KMS-11 (cell line): Measurements from ENCODE around the gene FHIP1B.
A peak's percentile ranks its signal among the peaks of the same experiment; 100 is the strongest.

ENCODE experiments used
- H2AFZ ChIP-seq: fragments of 200-600 bp; sonication (generic); 2 replicates; pipeline ENCODE4 v1.6.1; 2016; ENCODE audit warnings: antibody characterized with exemption, mixed run types, low read depth
- H3K27ac ChIP-seq: fragments of 200-600 bp; sonication (generic); 2 replicates; pipeline ENCODE4 v1.6.1; 2016; ENCODE audit warnings: mild to moderate bottlenecking, mixed run types
- H3K27me3 ChIP-seq: fragments of 200-600 bp; sonication (generic); 2 replicates; pipeline ENCODE4 v1.6.1; 2017; ENCODE audit warnings: mild to moderate bottlenecking, low read depth, mixed run types, moderate library complexity; ENCODE audit not compliant: insufficient read depth
- H3K36me3 ChIP-seq: fragments of 200-600 bp; sonication (generic); 2 replicates; pipeline ENCODE4 v1.6.1; 2017; ENCODE audit warnings: mild to moderate bottlenecking, mixed run types; ENCODE audit not compliant: insufficient read depth
- H3K4me1 ChIP-seq: fragments of 200-600 bp; sonication (generic); 2 replicates; pipeline ENCODE4 v1.6.1; 2016; ENCODE audit warnings: mild to moderate bottlenecking, low read depth, mixed run types; ENCODE audit not compliant: poor library complexity, severe bottlenecking
- H3K4me2 ChIP-seq: fragments of 200-600 bp; sonication (generic); 2 replicates; pipeline ENCODE4 v1.7.0; 2016; ENCODE audit warnings: mild to moderate bottlenecking, mixed run types
- H3K4me3 ChIP-seq: fragments of 200-600 bp; sonication (generic); IDR thresholded peaks from 2 replicates; pipeline ENCODE4 v1.6.1; 2017; ENCODE audit warnings: low read depth, low read length, mixed read lengths; ENCODE audit not compliant: insufficient read depth
- H3K79me2 ChIP-seq: fragments of 200-600 bp; sonication (generic); 2 replicates; pipeline ENCODE4 v1.6.1; 2016; ENCODE audit warnings: low read depth, mixed run types; ENCODE audit not compliant: insufficient read depth
- H3K9ac ChIP-seq: fragments of 200-600 bp; sonication (generic); 2 replicates; pipeline ENCODE4 v1.6.1; 2016; ENCODE audit warnings: mild to moderate bottlenecking, mixed run types
- H4K20me1 ChIP-seq: fragments of 200-600 bp; sonication (generic); 2 replicates; pipeline ENCODE4 v1.6.1; 2016; ENCODE audit warnings: mild to moderate bottlenecking, mixed run types; ENCODE audit not compliant: insufficient read depth
- TF ChIP-seq, protein P1 (sequence below): fragments of 200-600 bp; sonication (generic); conservative IDR thresholded peaks from 2 replicates; pipeline ENCODE4 v1.6.1; 2017; ENCODE audit warnings: low read depth, mild to moderate bottlenecking, antibody characterized with exemption, low read length, moderate library complexity, mixed read lengths

FHIP1B gene

GRCh38 chr11:6206456-6207180, 27.8 kb downstream of the FHIP1B start:
- TF ChIP-seq, protein P1, sequence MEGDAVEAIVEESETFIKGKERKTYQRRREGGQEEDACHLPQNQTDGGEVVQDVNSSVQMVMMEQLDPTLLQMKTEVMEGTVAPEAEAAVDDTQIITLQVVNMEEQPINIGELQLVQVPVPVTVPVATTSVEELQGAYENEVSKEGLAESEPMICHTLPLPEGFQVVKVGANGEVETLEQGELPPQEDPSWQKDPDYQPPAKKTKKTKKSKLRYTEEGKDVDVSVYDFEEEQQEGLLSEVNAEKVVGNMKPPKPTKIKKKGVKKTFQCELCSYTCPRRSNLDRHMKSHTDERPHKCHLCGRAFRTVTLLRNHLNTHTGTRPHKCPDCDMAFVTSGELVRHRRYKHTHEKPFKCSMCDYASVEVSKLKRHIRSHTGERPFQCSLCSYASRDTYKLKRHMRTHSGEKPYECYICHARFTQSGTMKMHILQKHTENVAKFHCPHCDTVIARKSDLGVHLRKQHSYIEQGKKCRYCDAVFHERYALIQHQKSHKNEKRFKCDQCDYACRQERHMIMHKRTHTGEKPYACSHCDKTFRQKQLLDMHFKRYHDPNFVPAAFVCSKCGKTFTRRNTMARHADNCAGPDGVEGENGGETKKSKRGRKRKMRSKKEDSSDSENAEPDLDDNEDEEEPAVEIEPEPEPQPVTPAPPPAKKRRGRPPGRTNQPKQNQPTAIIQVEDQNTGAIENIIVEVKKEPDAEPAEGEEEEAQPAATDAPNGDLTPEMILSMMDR: no peak
- Histone ChIP-seq H3K79me2 (no peaks in the 10 kb centered on the region), H3K36me3 (no peaks in the 10 kb centered on the region)

DNA sequence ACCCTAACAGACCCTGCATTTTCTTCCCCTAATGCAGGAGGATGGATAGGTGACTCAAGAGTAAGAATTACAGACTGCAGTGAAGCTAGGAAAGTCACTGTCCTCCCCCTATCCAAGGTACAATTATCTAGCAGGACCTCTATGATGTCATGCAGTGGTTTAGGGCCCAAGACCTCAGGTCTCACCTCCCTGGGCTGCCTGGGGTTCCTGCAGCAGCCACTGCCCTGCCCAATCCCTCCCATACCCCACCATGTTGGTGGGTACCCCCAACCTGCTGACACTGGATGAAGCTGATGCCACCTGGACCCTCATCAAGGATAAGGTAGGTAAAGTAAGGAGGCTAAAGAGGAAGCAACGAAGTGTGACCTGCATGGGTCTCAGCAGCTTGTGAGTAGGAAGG, 29.1 kb downstream of the FHIP1B start, which contains the start of gene C11orf42:
C11orf42 (plus strand) TSS at position 192 of the 400 bp plus-strand sequence; CDS start at position 251, 59 bp downstream.
- no peak within 1 kb of the TSS for H3K4me3 ChIP-seq
- no peak within 1 kb of the TSS for H3K27ac ChIP-seq
- H3K79me2 ChIP-seq: no peaks in the 10 kb centered on the region
- no peak within 1 kb of the TSS for H2AFZ ChIP-seq
- peaks cover 15% of the 10 kb centered on the region for H3K4me1 ChIP-seq
- H3K4me2 ChIP-seq: no peak within 1 kb of the TSS
- no peaks in the 10 kb centered on the region for H3K27me3 ChIP-seq
- H3K9ac ChIP-seq: no peak within 1 kb of the TSS
- H4K20me1 ChIP-seq: no peaks in the 10 kb centered on the region
- TF ChIP-seq, protein P1: no peak
- H3K36me3 ChIP-seq: no peaks in the 10 kb centered on the region

More at GRCh38 chr11:6206456-6207180, 27.8 kb downstream of the FHIP1B start:
- Histone ChIP-seq H3K4me1 (peaks cover 15% of the 10 kb centered on the region), H2AFZ (no peak overlapping the region), H3K9ac (no peak overlapping the region), H3K4me3 (no peak overlapping the region), H3K27ac (no peak overlapping the region), H3K27me3 (no peaks in the 10 kb centered on the region), H3K4me2 (no peak overlapping the region), H4K20me1 (no peaks in the 10 kb centered on the region)

DNA sequence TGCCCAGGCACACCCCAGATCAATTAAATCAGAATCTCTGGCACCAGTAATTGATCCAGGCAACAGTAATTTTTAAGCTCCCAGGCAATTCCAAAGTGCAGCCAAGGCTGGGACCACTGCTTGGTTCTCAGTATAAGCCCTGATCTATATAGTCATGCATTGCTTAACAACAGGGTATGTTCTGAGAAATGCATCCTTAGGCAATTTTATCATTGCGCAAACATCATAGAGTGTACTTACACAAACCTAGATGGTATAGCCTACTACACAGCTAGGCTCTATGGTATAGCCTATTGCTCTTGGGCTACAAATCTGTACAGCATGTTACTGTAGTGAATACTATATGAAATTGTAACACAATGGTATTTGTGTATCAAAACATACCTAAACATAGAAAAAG, 29.7 kb downstream of the FHIP1B start:
- H3K4me3 ChIP-seq: no peak overlapping the region
- TF ChIP-seq, protein P1: no peak
- no peaks in the 10 kb centered on the region for H4K20me1 ChIP-seq
- H2AFZ ChIP-seq: no peak overlapping the region
- no peak overlapping the region for H3K27ac ChIP-seq
- H3K27me3 ChIP-seq: no peaks in the 10 kb centered on the region
- H3K9ac ChIP-seq: no peak overlapping the region
- H3K36me3 ChIP-seq: no peaks in the 10 kb centered on the region
- peaks cover 15% of the 10 kb centered on the region for H3K4me1 ChIP-seq
- no peaks in the 10 kb centered on the region for H3K79me2 ChIP-seq
- H3K4me2 ChIP-seq: no peak overlapping the region

GRCh38 chr11:6203327-6203726, 31.1 kb downstream of the FHIP1B start:
- H3K36me3 ChIP-seq: no peaks in the 10 kb centered on the region
- no peaks in the 10 kb centered on the region for H4K20me1 ChIP-seq
- H3K79me2 ChIP-seq: no peaks in the 10 kb centered on the region
- peak overlapping the region; percentile 52 for H3K4me2 ChIP-seq
- H3K27me3 ChIP-seq: no peaks in the 10 kb centered on the region
- peaks cover 15% of the 10 kb centered on the region for H3K4me1 ChIP-seq
- TF ChIP-seq, protein P1: no peak
- H3K27ac ChIP-seq: no peak overlapping the region
- no peak overlapping the region for H3K4me3 ChIP-seq
- no peak overlapping the region for H3K9ac ChIP-seq
- no peak overlapping the region for H2AFZ ChIP-seq
